HepG2 (cell line): ENCODE results near the gene SLC25A22. TPM values are rescaled to one million over a fixed set of nuclear protein-coding genes. Genes with fewer than 3 reads are reported as not detected.

Experiments
- CERS6 ChIP-seq: sonication (generic); formaldehyde crosslinking; IDR thresholded peaks from 2 replicates; pipeline ENCODE4 v1.5.0; 2020; ENCODE audit warnings: missing genetic modification reagents
- CHD4 ChIP-seq: fragments of 200-600 bp; sonication (generic); IDR thresholded peaks from 2 replicates; pipeline ENCODE4 v1.7.0; 2017; ENCODE audit warnings: mild to moderate bottlenecking, low read length, borderline replicate concordance
- FOXO4 ChIP-seq: sonication (generic); formaldehyde crosslinking; conservative IDR thresholded peaks from 2 replicates; pipeline ENCODE4 v1.8.1; 2023; ENCODE audit warnings: missing genetic modification reagents
- GZF1 ChIP-seq: sonication (generic); formaldehyde crosslinking; IDR thresholded peaks from 2 replicates; pipeline ENCODE4 v1.5.1; 2020; ENCODE audit warnings: mild to moderate bottlenecking, missing genetic modification reagents
- HDAC2 ChIP-seq: sonication (generic); formaldehyde crosslinking; IDR thresholded peaks from 2 replicates; pipeline ENCODE4 v1.4.0; 2020; ENCODE audit warnings: missing genetic modification reagents
- HES4 ChIP-seq: sonication (generic); formaldehyde crosslinking; IDR thresholded peaks from 2 replicates; pipeline ENCODE4 v1.9.0; 2021; ENCODE audit warnings: mild to moderate bottlenecking, missing genetic modification reagents, borderline replicate concordance
- KMT2A ChIP-seq: sonication (generic); formaldehyde crosslinking; IDR thresholded peaks from 2 replicates; pipeline ENCODE4 v1.4.0; 2020; ENCODE audit warnings: missing genetic modification reagents
- NFIC ChIP-seq: IDR thresholded peaks from 2 replicates; pipeline ENCODE4 v1.6.1; 2012; ENCODE audit warnings: mild to moderate bottlenecking, low read length, inconsistent platforms
- PPARG ChIP-seq: conservative IDR thresholded peaks from 2 replicates; pipeline ENCODE4 v1.6.1; 2016; ENCODE audit warnings: missing biosample characterization, missing genetic modification reagents
- PRPF4 ChIP-seq: fragments of 200-400 bp; formaldehyde crosslinking; IDR thresholded peaks from 2 replicates; pipeline ENCODE4 v1.6.1; 2016; ENCODE audit warnings: low read length, low read depth; ENCODE audit not compliant: poor library complexity, severe bottlenecking
- RBAK ChIP-seq: sonication (generic); formaldehyde crosslinking; IDR thresholded peaks from 2 replicates; pipeline ENCODE4 v1.5.1; 2020; ENCODE audit warnings: mild to moderate bottlenecking, missing genetic modification reagents
- SMAD1 ChIP-seq: sonication (generic); formaldehyde crosslinking; IDR thresholded peaks from 2 replicates; pipeline ENCODE4 v1.4.0; 2020; ENCODE audit warnings: missing genetic modification reagents, low read depth, mild to moderate bottlenecking, borderline replicate concordance
- SNAPC4 ChIP-seq: sonication (generic); formaldehyde crosslinking; IDR thresholded peaks from 2 replicates; pipeline ENCODE4 v1.4.0; 2020; ENCODE audit warnings: mild to moderate bottlenecking, missing genetic modification reagents
- THAP11 ChIP-seq: IDR thresholded peaks from 2 replicates; pipeline ENCODE4 v1.6.1; 2016; ENCODE audit warnings: missing biosample characterization, missing genetic modification reagents
- ZNF292 ChIP-seq: sonication (generic); formaldehyde crosslinking; IDR thresholded peaks from 2 replicates; pipeline ENCODE4 v1.8.1; 2022; ENCODE audit warnings: mild to moderate bottlenecking, low read depth, missing genetic modification reagents, borderline replicate concordance
- ZNF558 ChIP-seq: sonication (generic); formaldehyde crosslinking; IDR thresholded peaks from 2 replicates; pipeline ENCODE4 v1.9.0; 2022; ENCODE audit warnings: mild to moderate bottlenecking, missing genetic modification reagents, borderline replicate concordance
- ZNF577 ChIP-seq: sonication (generic); formaldehyde crosslinking; IDR thresholded peaks from 2 replicates; pipeline ENCODE4 v1.4.0; 2020; ENCODE audit warnings: mild to moderate bottlenecking, low read depth, missing genetic modification reagents, borderline replicate concordance
- ZNF607 ChIP-seq: sonication (generic); formaldehyde crosslinking; IDR thresholded peaks from 2 replicates; pipeline ENCODE4 v1.5.1; 2020; ENCODE audit warnings: missing genetic modification reagents, mild to moderate bottlenecking, borderline replicate concordance
- ZSCAN25 ChIP-seq: sonication (generic); formaldehyde crosslinking; IDR thresholded peaks from 2 replicates; pipeline ENCODE4 v1.8.0; 2022; ENCODE audit warnings: mild to moderate bottlenecking, missing genetic modification reagents
- ZSCAN29 ChIP-seq: sonication (generic); formaldehyde crosslinking; conservative IDR thresholded peaks from 2 replicates; pipeline ENCODE4 v1.4.0; 2020; ENCODE audit warnings: mild to moderate bottlenecking, missing genetic modification reagents
- polyA plus RNA-seq, 8 experiments: library from polyadenylated mRNA; depleted of rRNA in 3 of 8; stranded (reverse) in 7 of 8; unstranded in 1 of 8; fragments of >200 nt; fragmentation: Illumina TruSeq in 4 of 8; extraction: Trizol in 4 of 8; gene quantifications; 2 replicates each; pipeline versions ENCODE4 v1.2.1 to v1.2.3, GENCODE V29; 2011 to 2016; ENCODE audit warnings: low read depth in 4 of 8, missing spikeins in 1 of 8, mixed read lengths in 1 of 8; ENCODE audit not compliant: insufficient read depth in 1 of 8
- total RNA-seq, 5 experiments: library from RNA; depleted of rRNA; stranded (reverse); fragments of >200 nt; fragmentation: Illumina TruSeq; extraction: Trizol; gene quantifications; 2 replicates each; pipeline ENCODE4 v1.2.3, GENCODE V29; 2016; ENCODE audit warnings: low read depth in 1 of 5
- TF ChIP-seq, protein P1 (sequence below): sonication (generic); formaldehyde crosslinking; IDR thresholded peaks from 2 replicates; pipeline ENCODE4 v1.5.0; 2020; ENCODE audit warnings: missing genetic modification reagents

SLC25A22 gene
- total and polyA plus RNA-seq, 2 of the 13 experiments (the other 11 are each of a cell fraction or from before 2014, with no cell fraction given) = 12.4 to 19.2 TPM

DNA sequence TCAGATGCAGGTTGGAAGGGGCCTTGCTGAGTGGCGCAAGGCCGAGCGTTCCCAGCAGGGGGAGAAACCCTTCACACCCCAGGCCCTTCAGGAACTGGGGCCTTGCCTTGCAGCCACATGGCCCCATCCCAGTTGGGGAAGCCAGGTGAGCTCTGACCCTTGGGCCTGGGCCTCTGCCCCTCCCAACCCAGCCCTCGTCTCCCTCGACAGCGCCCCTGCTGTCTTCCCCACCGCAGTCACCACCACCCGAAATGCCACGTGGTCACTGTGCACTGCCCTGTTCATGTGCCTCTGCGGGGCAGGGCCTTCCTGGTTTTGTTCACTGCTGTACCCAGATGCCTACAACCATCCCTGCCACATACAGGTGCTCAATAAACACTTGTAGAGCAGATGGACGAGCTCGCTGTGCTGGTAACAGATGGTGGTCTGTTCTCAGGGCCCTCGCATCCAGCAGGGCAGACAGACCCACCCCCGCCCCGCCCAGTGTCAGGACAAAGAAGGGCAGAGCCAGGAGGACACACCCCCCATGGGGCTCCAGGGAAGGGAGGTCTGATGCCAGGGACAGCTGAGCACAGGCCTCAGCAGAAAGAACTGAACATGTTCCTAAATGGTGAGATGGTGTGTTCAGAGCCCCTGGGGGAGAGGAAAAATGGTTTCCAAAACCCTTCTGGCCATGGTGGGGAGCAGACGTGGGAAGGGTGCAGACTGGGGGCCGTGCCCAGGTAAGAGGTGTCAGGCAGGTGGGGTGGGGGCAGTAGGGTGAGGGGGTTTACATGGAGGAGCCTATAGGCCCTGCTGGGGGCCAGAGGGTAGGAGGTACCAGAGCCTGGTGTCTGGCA lies 40.6 kb upstream of the SLC25A22 start (continued):
- TF ChIP-seq FOXO4 (CRISPR knock-in tag) (no peak), KMT2A (peak; percentile 55; the same call in 1 of the 2 replicates), PPARG (CRISPR knock-in tag) (peak; percentile 50; the same call in 1 of the 2 replicates), ZNF577 (CRISPR knock-in tag) (no peak), HES4 (CRISPR knock-in tag) (no peak), ZSCAN29 (no peak), THAP11 (peak; percentile 76), CERS6 (CRISPR knock-in tag) (no peak), PRPF4 (no peak), NFIC (no peak), ZSCAN25 (CRISPR knock-in tag) (no peak), RBAK (CRISPR knock-in tag) (no peak), CHD4 (no peak), SMAD1 (no peak), ZNF292 (CRISPR knock-in tag) (no peak), HDAC2 (peak; percentile 79; the same call in 1 of the 2 replicates), ZNF558 (0 out of 2 replicates have a peak, but pooled peaks have one; percentile 67), SNAPC4 (CRISPR knock-in tag) (no peak), GZF1 (CRISPR knock-in tag) (0 out of 2 replicates have a peak, but pooled peaks have one; percentile 41), ZNF607 (peak; percentile 58; the same call in 1 of the 2 replicates)
- TF ChIP-seq, protein P1, sequence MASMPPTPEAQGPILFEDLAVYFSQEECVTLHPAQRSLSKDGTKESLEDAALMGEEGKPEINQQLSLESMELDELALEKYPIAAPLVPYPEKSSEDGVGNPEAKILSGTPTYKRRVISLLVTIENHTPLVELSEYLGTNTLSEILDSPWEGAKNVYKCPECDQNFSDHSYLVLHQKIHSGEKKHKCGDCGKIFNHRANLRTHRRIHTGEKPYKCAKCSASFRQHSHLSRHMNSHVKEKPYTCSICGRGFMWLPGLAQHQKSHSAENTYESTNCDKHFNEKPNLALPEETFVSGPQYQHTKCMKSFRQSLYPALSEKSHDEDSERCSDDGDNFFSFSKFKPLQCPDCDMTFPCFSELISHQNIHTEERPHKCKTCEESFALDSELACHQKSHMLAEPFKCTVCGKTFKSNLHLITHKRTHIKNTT (CRISPR knock-in tag) = no peak
